Epithelial cell of proximal tubule (primary cell): ENCODE measurements around the gene DIP2B. TPM values are rescaled to one million over a fixed set of nuclear protein-coding genes. Genes with fewer than 3 reads are reported as not detected.

Experiments
- DNase-seq: peaks from one replicate; pipeline ENCODE4 v3.0.0-alpha.2; 2011; ENCODE audit warnings: low read depth
- H3K4me3 ChIP-seq: 2 replicates; pipeline ENCODE4 v1.5.1; 2011; ENCODE audit warnings: low read depth, mild to moderate bottlenecking, low read length
- total RNA-seq: library from RNA; depleted of rRNA; stranded (reverse); fragments of >200 nt; gene quantifications from 2 replicates; pipeline ENCODE4 v1.2.3, GENCODE V29; 2015
- TF ChIP-seq, protein P1 (sequence below): conservative IDR thresholded peaks from 2 replicates; pipeline ENCODE4 v1.5.1; 2012; ENCODE audit warnings: low read depth, mild to moderate bottlenecking, low read length

Gene DIP2B
- total RNA-seq, 1 donor from 2014 or later: 21.6 TPM

DNA sequence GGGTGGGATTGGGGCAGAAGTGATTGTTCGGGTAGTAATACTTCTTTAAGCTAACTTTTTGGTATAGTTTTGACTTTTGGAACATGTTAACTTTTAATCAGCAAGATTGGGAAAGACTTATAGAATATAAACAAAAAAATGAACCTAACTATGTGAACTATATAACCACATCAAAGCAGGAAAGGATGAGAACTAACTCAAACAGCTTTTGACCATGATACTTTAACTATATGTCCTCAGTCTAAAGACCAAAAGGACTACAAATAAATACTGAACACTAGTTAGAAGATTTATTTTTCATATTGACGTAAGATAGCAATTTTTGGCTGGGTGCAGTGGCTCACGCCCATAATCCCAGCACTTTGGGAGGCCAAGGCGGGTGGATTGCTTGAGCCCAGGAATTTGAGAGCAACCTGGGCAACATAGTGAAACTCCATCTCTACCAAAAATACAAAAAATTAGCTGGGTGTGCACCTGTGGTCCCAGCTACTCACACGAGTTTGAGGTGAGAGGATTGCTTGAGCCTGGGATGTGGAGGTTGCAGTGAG, 150.7 kb downstream of the DIP2B start:
- TF ChIP-seq, protein P1, sequence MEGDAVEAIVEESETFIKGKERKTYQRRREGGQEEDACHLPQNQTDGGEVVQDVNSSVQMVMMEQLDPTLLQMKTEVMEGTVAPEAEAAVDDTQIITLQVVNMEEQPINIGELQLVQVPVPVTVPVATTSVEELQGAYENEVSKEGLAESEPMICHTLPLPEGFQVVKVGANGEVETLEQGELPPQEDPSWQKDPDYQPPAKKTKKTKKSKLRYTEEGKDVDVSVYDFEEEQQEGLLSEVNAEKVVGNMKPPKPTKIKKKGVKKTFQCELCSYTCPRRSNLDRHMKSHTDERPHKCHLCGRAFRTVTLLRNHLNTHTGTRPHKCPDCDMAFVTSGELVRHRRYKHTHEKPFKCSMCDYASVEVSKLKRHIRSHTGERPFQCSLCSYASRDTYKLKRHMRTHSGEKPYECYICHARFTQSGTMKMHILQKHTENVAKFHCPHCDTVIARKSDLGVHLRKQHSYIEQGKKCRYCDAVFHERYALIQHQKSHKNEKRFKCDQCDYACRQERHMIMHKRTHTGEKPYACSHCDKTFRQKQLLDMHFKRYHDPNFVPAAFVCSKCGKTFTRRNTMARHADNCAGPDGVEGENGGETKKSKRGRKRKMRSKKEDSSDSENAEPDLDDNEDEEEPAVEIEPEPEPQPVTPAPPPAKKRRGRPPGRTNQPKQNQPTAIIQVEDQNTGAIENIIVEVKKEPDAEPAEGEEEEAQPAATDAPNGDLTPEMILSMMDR: no peak
- DNase-seq: no peak
- H3K4me3 ChIP-seq: no peak overlapping the region

DNA sequence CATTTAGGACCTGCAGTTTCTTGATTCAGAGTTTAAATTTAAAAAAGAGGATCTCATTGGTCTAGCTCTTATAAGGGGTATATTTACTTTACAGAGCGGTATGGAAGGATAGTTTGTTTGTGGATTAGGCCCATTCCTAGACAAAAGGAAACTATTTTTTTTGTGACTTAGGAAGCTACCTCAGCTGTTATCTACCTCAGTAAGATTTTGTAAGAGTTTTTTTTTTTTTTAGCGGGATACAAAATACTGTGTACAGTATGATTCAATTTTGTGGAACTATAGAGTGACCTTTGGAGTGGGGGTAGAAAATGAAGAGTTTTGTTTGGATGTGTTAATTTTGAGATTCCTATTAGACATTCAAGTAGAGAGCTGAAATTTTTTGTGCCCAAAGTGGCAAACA, 154.5 kb downstream of the DIP2B start:
- DNase-seq: no peak
- TF ChIP-seq, protein P1: no peak
- H3K4me3 ChIP-seq: no peak overlapping the region

DNA sequence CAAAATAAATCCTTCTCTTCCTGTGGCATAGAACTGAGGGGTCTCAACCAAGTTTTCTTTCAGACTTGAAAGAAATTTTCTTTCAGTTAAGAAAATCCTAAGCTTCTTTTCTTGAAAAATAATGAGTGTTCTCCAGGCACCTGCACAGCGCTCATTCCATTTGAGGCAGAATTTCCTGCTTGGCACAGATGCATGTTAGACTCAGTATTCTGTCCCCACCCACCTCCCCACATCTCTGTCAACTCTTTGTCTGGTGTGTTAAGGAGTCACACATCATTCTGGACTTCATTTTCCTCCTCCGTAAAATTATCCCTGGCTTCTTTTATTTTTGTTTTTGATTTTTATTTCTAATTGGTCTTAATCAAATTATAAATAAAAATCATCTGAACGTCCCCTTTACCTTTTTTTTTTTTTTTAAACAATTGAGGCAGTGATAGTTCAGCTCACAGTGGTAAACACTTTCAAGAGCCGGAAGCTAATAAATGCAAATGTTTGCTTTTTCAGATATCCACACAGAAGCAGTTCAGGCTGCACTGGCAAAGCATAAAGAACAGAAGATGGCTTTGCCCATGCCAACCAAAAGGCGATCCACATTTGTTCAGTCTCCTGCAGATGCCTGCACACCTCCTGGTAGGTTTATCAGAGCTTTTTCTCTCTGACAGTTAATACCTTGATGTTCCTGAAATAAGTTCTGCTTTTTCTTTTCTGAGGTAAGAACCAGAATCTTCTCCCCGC, 155.1 kb downstream of the DIP2B start:
- H3K4me3 ChIP-seq: no peak overlapping the region
- TF ChIP-seq, protein P1: no peak
- no peak for DNase-seq

DNA sequence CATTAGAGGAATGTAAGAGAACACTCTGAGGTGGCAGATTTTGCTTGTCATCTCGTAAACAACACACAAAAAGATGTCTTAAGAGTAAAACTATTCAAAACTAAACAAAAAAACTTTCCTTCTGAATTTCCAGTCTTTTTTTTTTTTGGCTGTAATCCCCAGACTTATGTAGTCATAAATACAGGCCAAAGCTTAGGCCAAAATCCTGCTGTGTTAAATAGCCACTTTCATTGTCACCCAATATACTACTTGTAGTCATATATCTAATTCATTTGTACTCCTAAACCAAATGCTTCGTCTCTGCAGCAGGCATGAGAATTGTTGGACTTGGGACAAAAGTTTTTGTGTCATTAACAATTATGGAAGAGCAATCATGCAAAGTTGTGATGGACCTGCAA, 155.6 kb downstream of the DIP2B start:
- no peak for DNase-seq
- no peak overlapping the region for H3K4me3 ChIP-seq
- TF ChIP-seq, protein P1: no peak

DNA sequence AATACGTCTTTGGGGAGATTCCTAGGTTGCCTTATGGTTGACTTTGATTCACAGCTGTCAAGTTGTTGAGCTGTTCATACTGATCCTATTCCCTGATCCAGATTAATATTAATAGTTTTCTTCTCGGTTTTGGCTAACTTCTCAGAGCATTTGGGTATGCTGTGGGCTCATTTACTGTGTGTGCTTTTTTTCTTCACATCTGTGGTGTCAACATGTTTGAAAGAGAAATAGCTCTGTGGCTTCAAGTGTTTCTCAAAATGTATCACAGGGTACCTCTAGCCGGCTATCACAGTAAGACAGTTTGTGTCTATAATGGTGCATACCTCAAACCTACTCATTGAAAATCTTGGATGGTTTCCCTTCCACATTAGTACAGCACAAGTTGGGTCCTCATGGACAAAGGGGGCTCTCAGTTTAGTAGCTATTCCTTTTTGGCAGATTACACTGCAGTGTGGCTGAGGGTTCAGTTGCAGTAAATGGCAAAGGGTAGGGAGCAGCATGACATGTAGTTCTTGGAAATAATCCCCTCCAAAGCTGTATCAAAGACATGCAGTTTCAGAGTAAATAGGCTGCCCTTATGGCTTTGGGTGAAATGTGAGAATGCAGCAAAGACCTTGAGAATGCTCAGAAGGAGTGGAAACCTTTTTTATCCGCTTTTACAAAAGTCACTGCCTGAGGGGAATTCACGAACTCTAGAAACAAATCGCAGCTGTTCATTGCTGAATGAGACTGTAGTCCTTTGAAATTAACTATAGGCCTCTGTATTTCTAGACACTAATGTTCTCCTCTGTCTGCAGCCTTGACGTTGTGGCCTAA, 156.7 kb downstream of the DIP2B start:
- no peak for DNase-seq
- TF ChIP-seq, protein P1: no peak
- H3K4me3 ChIP-seq: no peak overlapping the region

DNA sequence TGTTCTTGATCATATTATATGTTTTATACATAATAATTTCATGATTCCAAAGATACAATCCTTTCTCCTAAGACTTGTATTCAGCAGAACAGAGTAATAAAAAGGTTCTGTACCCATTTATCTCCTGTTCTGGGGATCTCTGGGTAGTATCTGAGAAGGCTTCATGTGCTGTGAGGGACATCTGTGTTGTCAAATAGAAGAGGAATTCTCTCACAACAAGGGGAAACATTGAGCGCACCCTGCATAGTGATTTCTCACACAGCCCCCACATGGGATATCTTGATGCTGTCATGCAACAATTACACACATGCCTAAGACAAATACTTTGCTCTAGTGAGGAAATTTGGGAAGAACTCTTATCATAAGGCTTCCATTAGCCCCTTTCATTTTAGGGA, 157.3 kb downstream of the DIP2B start:
- no peak overlapping the region for H3K4me3 ChIP-seq
- TF ChIP-seq, protein P1: no peak
- DNase-seq: no peak
